Suppressor macrophage treated with lipopolysaccharide for 4 hours (primary cell): ENCODE measurements around the gene EML4.
"Not testable (repeated sequence)": the region's sequence is repeated elsewhere in the genome, so short reads cannot be mapped to it uniquely, and the experiment has no call there.

Experiments
- DNase-seq: peaks from one replicate; pipeline ENCODE4 v3.0.0-alpha.2; 2020

The EML4 gene

DNA sequence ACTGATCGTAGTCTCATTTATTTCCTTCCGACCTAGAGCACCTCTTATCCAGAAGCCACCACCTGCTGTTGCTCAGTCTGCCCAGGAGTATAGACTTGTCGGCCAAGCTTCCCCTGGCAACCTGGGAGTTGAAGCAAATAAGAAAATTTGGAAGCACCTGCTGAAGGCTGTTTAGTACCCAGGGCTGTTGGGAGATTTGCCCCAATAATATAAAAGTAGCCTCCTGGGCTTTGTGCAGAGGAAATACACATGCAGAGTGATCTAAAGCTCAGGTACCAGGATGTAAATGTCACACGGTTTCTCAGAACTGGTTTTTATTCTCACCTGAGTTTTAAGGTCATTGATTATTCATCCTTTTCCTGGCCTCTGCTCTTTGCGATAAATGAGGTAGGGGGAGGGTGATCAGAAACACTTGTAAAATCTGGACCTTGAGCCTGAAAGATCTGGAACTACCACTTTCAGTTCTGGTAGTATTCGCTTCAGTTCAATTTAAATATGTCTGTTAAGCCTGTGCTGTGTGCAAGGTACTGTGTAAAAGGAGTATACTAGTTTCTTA, 192.7 kb downstream of the EML4 start:
- no peak for DNase-seq

DNA sequence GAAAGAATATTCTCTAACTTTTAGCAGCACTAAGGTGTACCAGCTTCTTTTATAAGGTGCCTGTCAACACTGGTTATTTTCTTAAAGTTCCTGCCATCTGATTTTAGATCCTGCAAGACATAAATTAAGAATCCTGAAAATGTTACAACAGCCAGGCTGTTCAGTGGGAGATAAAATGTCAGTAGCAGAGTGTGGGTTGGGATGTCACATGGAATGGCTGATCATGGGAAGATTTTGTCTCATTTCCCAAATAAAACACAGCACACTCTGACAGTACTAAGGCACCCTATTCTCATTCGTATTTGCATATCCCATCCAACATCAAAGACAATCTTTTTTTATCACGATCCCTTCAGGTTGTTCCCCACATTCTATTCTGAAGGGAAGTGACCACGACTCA, 194.3 kb downstream of the EML4 start:
- DNase-seq = no peak

DNA sequence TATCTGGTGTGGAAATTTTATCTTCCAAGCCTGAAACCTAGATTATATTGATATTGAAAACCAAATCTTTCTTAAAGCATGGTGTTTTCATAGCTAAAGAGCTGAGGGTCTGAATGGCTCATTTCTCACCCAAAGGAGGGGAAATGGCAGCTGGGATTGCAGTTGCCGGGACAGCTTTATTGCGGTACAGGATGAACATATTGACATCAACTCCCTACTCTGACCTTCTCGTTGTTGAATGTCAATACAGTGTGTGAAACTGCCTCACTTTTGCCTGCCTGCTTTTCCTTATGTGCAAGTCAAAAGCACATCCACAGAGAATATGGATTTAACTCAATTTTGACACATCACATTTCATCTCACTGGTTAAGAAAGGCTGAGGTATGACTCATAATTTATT, 195.5 kb downstream of the EML4 start:
- no peak for DNase-seq

DNA sequence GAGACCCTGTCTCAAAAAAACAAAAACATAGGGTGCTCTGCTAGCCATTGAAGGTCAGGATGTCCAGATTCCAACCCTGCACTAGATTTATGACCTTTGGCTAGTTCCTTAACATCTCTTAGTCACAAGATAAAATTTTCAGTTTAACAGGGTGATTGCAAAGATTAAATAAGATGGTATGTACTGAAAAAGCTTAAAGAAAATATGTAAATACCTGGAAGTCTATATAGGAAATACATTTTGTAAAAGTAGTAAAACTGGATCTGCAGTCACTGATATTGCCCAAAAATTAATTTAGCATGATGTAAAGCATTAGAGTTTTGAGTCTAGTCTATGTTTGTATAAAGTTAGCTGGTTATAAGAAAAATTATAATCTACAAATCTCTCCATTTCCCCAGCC, 197.3 kb downstream of the EML4 start:
- no peak for DNase-seq

DNA sequence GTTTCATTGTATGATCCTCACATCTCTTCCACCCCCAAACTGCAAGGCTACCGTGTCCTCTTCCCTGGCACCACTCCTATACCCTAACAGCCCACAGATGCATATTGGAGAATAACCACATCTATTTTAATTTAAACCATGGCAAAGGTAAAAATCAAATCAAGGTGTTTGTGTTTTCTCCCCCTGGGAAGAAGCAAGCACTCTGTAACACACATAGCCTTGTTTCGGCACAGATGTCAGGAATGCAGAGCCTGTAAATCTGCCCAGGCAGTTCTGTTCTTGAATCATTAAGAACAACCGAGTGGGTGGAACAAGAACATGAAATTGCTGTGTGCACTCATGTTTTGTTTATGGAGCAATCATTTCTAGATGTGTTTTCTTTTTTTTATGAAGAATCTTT, 198.7 kb downstream of the EML4 start:
- DNase-seq = no peak

DNA sequence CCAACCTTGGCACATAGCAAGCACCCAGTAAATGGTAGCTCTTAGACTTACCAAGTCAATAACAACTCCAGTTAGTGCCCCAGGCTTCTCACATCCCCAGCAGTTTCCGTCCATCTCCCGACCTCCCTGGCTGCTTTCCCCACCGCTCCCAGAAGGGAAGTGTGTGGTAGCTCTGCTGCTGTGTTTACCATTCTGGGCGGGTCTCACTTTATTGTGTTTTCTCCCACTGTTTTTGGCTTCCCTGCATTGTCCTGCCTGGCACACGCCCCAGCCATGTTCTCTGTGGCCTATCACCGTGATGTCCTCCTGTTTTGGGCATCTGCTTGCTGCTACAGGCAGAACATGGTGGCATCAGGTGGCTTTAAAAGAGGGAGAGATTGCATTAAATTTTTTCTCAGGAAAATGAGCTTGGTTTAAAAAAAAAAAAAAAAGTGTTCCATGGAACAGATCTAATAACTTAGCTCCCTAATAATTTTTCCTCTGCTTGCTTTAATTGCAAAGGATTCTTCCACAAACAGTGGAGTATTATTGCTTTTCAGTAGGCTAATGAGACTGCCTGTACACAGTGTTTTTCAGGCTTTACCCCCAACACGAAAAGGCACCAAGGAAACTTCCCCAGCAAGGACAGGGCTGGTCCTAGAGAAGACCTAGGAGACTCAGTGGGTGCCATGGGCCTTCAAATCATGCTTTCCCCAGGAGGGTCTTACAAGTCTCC, 199.8 kb downstream of the EML4 start:
- no peak for DNase-seq

DNA sequence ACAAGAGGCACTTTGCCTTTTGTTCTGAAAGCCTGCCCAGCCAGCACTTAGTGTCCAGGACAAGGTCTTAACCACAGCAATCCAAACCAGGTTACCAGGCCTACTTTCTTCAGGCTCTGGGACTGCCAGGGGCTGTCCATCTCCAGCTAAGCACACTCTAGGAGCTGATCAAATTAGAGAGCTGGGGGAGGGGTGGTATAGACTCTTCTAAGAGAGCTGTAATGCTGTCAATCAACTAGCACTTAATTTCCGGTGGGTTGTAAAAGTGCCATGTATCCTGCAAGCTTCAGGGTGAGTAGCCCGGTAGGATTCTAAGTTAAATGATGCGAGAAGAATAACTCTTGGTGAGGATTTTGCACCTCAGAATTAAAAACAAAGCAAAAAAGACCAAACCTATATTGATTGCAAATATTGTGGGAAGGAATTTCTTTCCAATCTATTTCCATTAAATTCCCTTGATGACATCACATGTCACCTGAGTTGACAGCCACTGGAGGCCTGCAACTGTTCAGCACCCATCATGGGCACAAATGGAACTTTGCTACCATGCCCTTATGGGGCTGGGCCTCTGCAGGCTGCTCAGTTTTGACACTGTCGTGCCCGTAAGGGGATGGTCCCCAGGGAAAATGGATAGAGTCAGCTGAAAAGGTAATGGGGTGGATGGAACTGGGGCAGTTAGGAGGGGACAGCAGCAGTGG, 200.5 kb downstream of the EML4 start:
- no peak for DNase-seq

DNA sequence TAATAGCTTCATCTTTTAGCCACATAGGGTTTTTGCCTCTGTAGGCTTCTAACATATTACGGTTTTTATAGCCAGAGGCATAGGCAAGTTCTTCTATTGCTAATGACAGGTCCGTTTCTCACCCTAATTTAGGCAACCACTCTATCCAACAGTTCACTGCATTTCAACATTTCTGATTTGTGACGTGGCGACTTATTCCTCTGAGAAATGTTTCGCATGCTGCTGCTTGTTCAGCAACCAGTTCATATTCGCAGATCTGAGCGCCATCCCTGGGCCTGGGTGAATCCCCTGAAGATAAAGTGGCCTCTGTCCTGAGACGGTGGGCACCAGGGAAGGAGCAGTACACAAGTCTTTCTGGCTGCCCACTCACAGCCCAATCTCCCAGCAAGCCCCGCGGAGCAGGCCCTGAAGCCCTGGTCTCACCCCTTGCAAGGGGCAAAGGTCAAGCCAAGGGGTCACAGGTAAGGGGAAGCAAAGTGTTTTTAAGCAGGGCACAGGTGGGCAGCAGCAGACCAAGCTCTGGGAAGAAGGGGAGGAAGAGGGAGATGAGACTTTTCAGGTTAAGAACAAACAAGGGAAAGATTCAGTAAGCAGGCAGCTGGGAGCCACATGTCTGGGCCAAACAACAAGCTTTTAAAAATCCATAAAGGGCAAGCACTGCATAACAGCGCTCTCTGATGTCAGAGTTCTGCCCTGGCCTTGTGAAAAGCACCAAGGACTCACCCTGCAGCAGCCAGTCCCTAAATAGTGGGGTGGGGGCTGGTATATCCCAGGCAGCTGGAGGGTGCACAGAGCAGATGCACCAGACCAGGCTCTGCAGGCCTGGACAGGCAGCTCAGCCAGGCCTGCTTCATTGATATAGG, 202.7 kb downstream of the EML4 start:
- DNase-seq = no peak

DNA sequence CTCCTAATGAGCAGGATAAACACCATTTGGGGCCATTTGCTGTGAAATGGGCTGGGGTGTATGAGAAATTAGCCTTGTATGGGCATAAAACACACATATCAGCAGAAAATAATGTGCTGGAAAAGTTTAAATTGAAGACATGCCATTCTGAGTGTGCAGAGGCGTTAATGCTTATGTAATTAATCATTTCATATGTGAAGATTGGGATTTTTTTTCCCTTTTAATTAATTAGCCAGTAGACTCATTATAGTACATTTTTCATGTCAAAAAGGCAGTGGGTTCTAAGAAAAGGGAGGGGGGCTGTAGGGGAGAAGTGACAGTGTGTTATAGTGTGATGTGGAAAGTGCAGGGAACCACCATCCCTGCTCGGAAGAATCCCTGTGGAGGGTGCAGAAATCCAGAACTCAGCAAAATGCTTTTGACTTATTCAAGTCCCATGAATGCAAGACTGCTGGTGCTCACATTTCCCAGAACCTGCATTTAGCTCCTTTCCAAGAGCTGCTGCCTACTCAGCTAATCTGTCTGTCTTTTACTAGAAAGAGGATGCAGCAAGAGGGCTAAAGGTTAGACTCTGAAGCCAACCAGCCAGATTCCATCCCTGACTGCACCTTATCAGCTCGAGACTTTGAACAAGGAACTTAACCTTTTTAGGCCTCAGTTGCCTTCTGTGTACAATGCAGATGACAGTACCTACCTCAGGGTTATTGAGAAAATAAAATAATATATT, 203.5 kb downstream of the EML4 start:
- DNase-seq = no peak

DNA sequence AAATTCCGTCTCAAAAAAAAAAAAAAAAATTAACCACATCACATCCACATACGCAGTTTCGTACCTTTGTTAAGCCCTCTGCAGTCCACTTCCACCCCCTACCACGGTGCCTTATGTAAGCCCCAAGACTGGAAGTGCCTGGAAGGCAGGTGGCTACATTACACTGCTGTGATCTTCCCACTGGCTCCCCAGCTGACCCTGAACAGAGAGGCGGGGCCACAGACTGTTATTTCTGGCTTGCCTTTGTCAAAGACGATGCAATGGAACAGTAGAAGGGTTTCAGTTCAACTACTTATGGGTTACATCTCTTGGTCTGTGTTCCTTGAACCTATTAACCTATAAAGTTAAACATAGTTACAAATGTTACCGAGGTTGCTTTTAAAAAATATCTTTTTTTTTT, 207.6 kb downstream of the EML4 start:
- no peak for DNase-seq

DNA sequence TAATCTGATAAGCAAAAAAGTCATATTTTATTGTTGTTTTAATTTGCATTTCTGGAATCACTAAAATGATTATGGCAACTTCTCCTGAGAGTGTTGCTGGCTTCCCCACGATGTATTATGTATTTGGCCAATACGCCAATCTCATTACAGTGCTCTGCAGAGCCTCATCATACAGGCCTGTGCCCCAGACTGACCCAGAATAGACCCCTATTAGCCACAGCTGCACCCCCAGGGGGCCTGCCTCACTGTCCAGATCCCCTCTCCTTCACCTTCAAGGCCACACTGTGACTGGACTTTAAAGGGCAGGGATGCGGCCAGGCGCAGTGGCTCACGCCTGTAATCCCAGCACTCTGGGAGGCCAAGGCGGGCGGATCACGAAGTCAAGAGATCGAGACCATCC, 209.3 kb downstream of the EML4 start:
- no peak for DNase-seq

DNA sequence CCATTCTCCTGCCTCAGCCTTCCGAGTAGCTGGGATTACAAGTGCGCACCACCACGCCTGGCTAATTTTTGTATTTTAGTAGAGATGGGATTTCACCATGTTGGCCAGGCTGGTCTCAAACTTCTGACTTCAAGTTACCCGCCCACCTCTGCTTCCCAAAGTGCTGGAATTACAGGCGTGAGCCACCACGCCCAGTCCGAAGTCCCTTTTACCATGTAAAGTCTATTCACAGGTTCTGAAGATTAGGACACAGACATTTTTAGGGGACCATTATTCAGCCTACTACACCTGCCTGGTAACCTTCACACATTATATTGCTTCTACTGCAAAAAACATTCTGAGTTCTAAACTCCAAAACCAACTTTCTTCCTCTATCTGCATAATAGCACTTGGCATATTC, 210.9 kb downstream of the EML4 start:
- DNase-seq = not testable (repeated sequence)

DNA sequence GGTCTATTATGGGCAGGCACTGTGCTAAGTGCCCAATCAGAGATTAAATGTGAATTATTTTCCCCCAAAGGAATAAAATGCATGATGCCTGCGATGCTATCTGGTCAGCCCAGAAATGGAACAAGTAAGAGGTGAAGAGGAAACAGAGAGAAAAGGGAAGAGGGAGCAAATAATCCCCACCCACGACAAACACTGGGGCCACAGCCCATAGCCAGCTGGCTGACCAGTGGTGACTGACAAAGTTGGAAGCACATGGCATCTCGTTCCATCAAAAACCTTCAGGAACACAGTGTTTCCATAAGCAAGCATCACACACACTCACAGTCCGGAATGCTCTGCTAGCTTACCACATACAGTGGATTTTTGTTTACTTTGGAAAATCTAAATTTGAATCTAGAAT, 213.0 kb downstream of the EML4 start:
- no peak for DNase-seq
